ENCODE results near the gene ACTR8.

Gene ACTR8

DNA sequence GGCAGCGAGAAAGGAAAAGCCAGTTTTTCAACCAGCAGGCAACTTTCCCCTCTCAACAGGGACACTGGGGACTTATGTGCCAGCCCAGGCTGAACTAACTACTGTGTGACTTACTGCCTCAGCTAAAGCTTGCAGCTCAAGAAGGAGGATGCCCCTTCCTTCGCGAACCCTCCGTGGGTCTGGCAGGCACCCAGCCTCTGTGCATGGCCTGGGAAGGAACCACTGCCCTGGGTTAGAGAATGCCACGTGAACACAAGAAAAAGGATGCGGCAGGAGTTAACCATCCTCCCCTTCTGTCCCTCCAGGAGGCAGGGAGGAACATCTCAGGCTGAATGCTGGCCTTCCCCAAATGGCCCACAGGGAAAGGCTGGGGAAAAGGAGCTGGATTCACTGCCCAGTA lies 64.7 kb downstream of the ACTR8 start:
- no peaks in the 10 kb centered on the region for H3K9me3 ChIP-seq (ENCODE audit: control insufficient read depth, low read length)
- no peak overlapping the region for H3K27ac ChIP-seq (ENCODE audit: insufficient read depth, low read depth, low read length, poor library complexity, severe bottlenecking)
- H3K27me3 ChIP-seq (ENCODE audit: control insufficient read depth, insufficient read depth, low read length, poor library complexity, severe bottlenecking) = no peaks in the 10 kb centered on the region
- WGBS, 2 experiments = 94% methylated on average over 6 of the region's 6 CpGs
- H3K4me3 ChIP-seq (ENCODE audit: insufficient read depth, low read depth, low read length) = no peak overlapping the region
- H3K36me3 ChIP-seq (ENCODE audit: control insufficient read depth, insufficient read depth, low read length) = no peaks in the 10 kb centered on the region
- H3K4me1 ChIP-seq (ENCODE audit: control insufficient read depth, insufficient read depth, low read length) = peaks cover 4% of the 10 kb centered on the region
